ENCODE measurements around the gene DCTN3. TPM values are rescaled to one million over a fixed set of nuclear protein-coding genes. Genes with fewer than 3 reads are reported as not detected.

Gene DCTN3
- total RNA-seq, 1 donor from 2014 or later: 105 TPM

DNA sequence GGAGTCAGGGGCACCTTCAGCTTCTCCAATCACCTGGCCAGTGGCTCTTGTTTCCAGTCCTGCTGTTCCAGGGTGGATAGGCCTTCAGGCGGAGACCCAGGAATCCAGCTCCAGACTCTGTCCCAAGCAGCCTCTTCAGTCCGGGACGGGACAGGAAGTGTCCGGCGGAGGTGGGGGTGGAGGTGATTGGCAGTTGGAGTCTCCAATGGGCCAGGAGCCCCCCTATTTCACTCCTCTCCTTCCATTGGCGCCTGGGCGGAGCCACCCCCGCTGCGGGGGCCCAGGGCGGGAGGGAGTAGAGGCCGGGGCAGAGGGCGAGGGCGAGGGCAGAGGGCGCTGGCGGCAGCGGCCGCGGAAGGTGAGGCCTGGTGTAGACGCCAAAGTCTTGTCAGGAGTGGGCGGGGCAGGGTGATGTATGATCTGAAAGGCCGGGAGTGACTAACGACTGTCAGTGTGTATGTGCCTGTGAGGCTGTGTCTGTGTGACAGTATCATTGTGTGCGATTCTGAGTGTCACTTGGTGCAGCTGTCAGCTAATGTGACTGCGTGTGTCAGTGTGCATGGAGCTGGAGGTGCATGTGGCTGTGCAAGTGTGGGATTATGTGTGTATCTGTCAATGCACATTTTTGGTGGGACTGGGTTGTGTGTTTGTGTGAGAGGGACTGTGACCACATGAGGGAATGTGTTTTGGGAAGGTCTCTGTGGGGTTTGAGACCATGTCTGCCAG lies 31.7 kb upstream of the DCTN3 start, which contains the start of gene IL11RA:
TSS of gene IL11RA (plus strand) at position 310 of the 726 bp plus-strand sequence. CDS start 3,033 bp downstream, outside the sequence.
- Mint-ChIP-seq H3K4me1 (ENCODE audit: unreplicated experiment) (peaks cover 58% of the 10 kb centered on the region), H3K27me3 (ENCODE audit: unreplicated experiment) (no peaks in the 10 kb centered on the region), H3K27ac (ENCODE audit: unreplicated experiment) (peak within 1 kb of the TSS; percentile 78), H3K9me3 (ENCODE audit: unreplicated experiment) (no peaks in the 10 kb centered on the region), H3K36me3 (ENCODE audit: unreplicated experiment) (peaks cover 12% of the 10 kb centered on the region), H3K4me3 (ENCODE audit: unreplicated experiment) (peak within 1 kb of the TSS; percentile 77)
- DNase-seq (ENCODE audit: extremely low spot score, unreplicated experiment): peak; percentile 87
- TF ChIP-seq, protein P1, sequence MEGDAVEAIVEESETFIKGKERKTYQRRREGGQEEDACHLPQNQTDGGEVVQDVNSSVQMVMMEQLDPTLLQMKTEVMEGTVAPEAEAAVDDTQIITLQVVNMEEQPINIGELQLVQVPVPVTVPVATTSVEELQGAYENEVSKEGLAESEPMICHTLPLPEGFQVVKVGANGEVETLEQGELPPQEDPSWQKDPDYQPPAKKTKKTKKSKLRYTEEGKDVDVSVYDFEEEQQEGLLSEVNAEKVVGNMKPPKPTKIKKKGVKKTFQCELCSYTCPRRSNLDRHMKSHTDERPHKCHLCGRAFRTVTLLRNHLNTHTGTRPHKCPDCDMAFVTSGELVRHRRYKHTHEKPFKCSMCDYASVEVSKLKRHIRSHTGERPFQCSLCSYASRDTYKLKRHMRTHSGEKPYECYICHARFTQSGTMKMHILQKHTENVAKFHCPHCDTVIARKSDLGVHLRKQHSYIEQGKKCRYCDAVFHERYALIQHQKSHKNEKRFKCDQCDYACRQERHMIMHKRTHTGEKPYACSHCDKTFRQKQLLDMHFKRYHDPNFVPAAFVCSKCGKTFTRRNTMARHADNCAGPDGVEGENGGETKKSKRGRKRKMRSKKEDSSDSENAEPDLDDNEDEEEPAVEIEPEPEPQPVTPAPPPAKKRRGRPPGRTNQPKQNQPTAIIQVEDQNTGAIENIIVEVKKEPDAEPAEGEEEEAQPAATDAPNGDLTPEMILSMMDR (IDR thresholded peaks at IDR 0.05): no peak

DNA sequence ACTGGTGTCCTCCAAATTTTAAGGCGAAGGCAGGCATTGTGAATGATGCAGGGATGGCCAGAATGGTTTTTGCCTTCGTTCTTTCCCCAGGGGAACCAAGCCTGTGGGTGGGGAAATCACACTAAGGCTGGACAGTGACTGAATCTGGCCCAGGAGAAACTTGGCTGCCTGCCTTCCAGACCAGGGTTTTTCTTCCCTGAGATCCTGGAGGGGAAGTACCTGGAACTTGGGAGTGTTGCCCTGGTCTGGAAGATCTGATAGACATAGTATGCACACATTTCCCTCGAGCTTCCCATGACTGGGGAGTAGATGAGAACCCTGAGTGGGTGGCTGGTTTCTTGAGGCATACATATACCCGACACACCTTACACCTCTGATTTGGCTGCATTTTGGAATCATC lies 31.0 kb upstream of the DCTN3 start:
- Mint-ChIP-seq H3K27ac (ENCODE audit: unreplicated experiment) (peak overlapping the region; percentile 78), H3K36me3 (ENCODE audit: unreplicated experiment) (peaks cover 12% of the 10 kb centered on the region), H3K9me3 (ENCODE audit: unreplicated experiment) (no peaks in the 10 kb centered on the region), H3K27me3 (ENCODE audit: unreplicated experiment) (no peaks in the 10 kb centered on the region), H3K4me3 (ENCODE audit: unreplicated experiment) (peak overlapping the region; percentile 77), H3K4me1 (ENCODE audit: unreplicated experiment) (peaks cover 61% of the 10 kb centered on the region)
- DNase-seq (ENCODE audit: extremely low spot score, unreplicated experiment): no peak
- TF ChIP-seq, protein P1 (IDR thresholded peaks at IDR 0.05): no peak

DNA sequence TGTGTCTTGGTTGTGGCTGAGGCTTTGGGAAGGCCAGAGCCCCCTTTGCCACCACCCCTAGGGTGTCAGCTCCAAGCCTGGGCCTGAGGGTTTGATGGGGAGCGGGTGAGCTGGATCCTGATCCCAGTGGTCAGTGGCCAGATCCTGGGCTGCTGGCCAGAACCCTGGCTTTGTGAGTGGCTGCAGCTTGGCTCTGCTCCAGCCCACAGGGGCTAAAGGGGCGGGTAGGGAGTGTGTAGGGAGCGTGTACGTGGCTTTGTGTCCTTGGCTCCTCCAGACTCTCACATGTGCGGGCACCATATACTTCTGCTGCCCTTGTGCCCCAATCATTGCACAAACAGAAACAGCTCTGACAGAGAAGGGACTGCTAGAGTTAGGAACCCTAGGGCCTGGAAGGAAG lies 30.5 kb upstream of the DCTN3 start:
- peaks cover 64% of the 10 kb centered on the region for H3K4me1 Mint-ChIP-seq (ENCODE audit: unreplicated experiment)
- no peaks in the 10 kb centered on the region for H3K9me3 Mint-ChIP-seq (ENCODE audit: unreplicated experiment)
- H3K36me3 Mint-ChIP-seq (ENCODE audit: unreplicated experiment): peaks cover 12% of the 10 kb centered on the region
- H3K27me3 Mint-ChIP-seq (ENCODE audit: unreplicated experiment): no peaks in the 10 kb centered on the region
- no peak for DNase-seq (ENCODE audit: extremely low spot score, unreplicated experiment)
- peak overlapping the region; percentile 29 for H3K4me3 Mint-ChIP-seq (ENCODE audit: unreplicated experiment)
- H3K27ac Mint-ChIP-seq (ENCODE audit: unreplicated experiment): peak overlapping the region; percentile 78
- TF ChIP-seq, protein P1 (IDR thresholded peaks at IDR 0.05): no peak

DNA sequence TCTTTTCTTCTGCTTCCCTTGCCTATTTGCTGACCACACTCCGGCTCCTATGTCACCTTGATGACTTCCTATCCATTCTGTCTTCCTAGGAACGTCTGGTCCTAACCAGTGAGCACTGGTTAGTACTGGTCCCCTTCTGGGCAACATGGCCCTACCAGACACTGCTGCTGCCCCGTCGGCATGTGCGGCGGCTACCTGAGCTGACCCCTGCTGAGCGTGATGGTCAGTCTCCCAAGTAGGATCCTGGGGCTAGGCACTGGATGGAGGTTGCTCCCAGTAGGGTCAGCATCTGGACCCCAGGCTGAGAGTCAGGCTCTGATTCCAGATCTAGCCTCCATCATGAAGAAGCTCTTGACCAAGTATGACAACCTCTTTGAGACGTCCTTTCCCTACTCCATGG lies 28.4 kb upstream of the DCTN3 start:
- Mint-ChIP-seq H3K4me1 (ENCODE audit: unreplicated experiment) (peaks cover 48% of the 10 kb centered on the region), H3K9me3 (ENCODE audit: unreplicated experiment) (no peaks in the 10 kb centered on the region), H3K27me3 (ENCODE audit: unreplicated experiment) (no peaks in the 10 kb centered on the region), H3K4me3 (ENCODE audit: unreplicated experiment) (no peak overlapping the region), H3K36me3 (ENCODE audit: unreplicated experiment) (peaks cover 12% of the 10 kb centered on the region), H3K27ac (ENCODE audit: unreplicated experiment) (peak overlapping the region; percentile 47)
- DNase-seq (ENCODE audit: extremely low spot score, unreplicated experiment): no peak
- TF ChIP-seq, protein P1 (IDR thresholded peaks at IDR 0.05): no peak

DNA sequence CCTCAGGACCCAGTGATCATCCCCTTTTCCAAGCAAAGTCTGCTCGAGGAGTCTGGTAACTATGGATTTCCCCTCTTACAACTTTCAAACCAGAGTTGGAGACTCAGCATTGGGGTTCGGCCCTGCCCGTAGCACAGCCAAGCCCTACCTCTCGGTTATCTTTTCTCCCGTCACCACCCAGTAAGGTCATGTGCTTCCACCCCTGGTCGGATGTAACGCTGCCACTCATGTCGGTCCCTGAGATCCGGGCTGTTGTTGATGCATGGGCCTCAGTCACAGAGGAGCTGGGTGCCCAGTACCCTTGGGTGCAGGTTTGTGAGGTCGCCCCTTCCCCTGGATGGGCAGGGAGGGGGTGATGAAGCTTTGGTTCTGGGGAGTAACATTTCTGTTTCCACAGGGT lies 27.4 kb upstream of the DCTN3 start:
- H3K27me3 Mint-ChIP-seq (ENCODE audit: unreplicated experiment): no peaks in the 10 kb centered on the region
- TF ChIP-seq, protein P1 (IDR thresholded peaks at IDR 0.05): no peak
- DNase-seq (ENCODE audit: extremely low spot score, unreplicated experiment): no peak
- peaks cover 12% of the 10 kb centered on the region for H3K36me3 Mint-ChIP-seq (ENCODE audit: unreplicated experiment)
- no peaks in the 10 kb centered on the region for H3K9me3 Mint-ChIP-seq (ENCODE audit: unreplicated experiment)
- peaks cover 39% of the 10 kb centered on the region for H3K4me1 Mint-ChIP-seq (ENCODE audit: unreplicated experiment)
- peak overlapping the region; percentile 88 for H3K4me3 Mint-ChIP-seq (ENCODE audit: unreplicated experiment)
- H3K27ac Mint-ChIP-seq (ENCODE audit: unreplicated experiment): peak overlapping the region; percentile 82
